ENCODE data around the gene TAGLN2. TPM values are rescaled to one million over a fixed set of nuclear protein-coding genes. Genes with fewer than 3 reads are reported as not detected.

TAGLN2 gene
- total and polyA plus RNA-seq, 9 of the 15 experiments (the other 6 are each of a cell fraction or from before 2014, with no cell fraction given) = 192 to 683 (median 455) TPM

GRCh38 chr1:159929155-159930051 lies 4.1 kb upstream of the TAGLN2 start (continued):
- TF ChIP-seq, protein P1, sequence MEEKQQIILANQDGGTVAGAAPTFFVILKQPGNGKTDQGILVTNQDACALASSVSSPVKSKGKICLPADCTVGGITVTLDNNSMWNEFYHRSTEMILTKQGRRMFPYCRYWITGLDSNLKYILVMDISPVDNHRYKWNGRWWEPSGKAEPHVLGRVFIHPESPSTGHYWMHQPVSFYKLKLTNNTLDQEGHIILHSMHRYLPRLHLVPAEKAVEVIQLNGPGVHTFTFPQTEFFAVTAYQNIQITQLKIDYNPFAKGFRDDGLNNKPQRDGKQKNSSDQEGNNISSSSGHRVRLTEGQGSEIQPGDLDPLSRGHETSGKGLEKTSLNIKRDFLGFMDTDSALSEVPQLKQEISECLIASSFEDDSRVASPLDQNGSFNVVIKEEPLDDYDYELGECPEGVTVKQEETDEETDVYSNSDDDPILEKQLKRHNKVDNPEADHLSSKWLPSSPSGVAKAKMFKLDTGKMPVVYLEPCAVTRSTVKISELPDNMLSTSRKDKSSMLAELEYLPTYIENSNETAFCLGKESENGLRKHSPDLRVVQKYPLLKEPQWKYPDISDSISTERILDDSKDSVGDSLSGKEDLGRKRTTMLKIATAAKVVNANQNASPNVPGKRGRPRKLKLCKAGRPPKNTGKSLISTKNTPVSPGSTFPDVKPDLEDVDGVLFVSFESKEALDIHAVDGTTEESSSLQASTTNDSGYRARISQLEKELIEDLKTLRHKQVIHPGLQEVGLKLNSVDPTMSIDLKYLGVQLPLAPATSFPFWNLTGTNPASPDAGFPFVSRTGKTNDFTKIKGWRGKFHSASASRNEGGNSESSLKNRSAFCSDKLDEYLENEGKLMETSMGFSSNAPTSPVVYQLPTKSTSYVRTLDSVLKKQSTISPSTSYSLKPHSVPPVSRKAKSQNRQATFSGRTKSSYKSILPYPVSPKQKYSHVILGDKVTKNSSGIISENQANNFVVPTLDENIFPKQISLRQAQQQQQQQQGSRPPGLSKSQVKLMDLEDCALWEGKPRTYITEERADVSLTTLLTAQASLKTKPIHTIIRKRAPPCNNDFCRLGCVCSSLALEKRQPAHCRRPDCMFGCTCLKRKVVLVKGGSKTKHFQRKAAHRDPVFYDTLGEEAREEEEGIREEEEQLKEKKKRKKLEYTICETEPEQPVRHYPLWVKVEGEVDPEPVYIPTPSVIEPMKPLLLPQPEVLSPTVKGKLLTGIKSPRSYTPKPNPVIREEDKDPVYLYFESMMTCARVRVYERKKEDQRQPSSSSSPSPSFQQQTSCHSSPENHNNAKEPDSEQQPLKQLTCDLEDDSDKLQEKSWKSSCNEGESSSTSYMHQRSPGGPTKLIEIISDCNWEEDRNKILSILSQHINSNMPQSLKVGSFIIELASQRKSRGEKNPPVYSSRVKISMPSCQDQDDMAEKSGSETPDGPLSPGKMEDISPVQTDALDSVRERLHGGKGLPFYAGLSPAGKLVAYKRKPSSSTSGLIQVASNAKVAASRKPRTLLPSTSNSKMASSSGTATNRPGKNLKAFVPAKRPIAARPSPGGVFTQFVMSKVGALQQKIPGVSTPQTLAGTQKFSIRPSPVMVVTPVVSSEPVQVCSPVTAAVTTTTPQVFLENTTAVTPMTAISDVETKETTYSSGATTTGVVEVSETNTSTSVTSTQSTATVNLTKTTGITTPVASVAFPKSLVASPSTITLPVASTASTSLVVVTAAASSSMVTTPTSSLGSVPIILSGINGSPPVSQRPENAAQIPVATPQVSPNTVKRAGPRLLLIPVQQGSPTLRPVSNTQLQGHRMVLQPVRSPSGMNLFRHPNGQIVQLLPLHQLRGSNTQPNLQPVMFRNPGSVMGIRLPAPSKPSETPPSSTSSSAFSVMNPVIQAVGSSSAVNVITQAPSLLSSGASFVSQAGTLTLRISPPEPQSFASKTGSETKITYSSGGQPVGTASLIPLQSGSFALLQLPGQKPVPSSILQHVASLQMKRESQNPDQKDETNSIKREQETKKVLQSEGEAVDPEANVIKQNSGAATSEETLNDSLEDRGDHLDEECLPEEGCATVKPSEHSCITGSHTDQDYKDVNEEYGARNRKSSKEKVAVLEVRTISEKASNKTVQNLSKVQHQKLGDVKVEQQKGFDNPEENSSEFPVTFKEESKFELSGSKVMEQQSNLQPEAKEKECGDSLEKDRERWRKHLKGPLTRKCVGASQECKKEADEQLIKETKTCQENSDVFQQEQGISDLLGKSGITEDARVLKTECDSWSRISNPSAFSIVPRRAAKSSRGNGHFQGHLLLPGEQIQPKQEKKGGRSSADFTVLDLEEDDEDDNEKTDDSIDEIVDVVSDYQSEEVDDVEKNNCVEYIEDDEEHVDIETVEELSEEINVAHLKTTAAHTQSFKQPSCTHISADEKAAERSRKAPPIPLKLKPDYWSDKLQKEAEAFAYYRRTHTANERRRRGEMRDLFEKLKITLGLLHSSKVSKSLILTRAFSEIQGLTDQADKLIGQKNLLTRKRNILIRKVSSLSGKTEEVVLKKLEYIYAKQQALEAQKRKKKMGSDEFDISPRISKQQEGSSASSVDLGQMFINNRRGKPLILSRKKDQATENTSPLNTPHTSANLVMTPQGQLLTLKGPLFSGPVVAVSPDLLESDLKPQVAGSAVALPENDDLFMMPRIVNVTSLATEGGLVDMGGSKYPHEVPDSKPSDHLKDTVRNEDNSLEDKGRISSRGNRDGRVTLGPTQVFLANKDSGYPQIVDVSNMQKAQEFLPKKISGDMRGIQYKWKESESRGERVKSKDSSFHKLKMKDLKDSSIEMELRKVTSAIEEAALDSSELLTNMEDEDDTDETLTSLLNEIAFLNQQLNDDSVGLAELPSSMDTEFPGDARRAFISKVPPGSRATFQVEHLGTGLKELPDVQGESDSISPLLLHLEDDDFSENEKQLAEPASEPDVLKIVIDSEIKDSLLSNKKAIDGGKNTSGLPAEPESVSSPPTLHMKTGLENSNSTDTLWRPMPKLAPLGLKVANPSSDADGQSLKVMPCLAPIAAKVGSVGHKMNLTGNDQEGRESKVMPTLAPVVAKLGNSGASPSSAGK (IDR thresholded peaks at IDR 0.05) = peak; percentile 88
- TF ChIP-seq PYGO2 (tag; IDR thresholded peaks at IDR 0.05) = no peak
- TF ChIP-seq PTBP1 (IDR thresholded peaks at IDR 0.05; ENCODE audit: low read depth, low read length) = no peak
- TF ChIP-seq NR2C2 (CRISPR knock-in tag; IDR thresholded peaks at IDR 0.05) = peak; percentile 69; the same call in 1 of the 2 replicates
- no peak for TF ChIP-seq NR2C2 (tag; IDR thresholded peaks at IDR 0.05)
- TF ChIP-seq PHB (CRISPR knock-in tag; IDR thresholded peaks at IDR 0.05) = no peak
- no peak for TF ChIP-seq LEF1 (IDR thresholded peaks at IDR 0.05)
- 0 out of 2 replicates have a peak, but pooled peaks have one; percentile 13 for TF ChIP-seq EGR1 (conservative IDR thresholded peaks at IDR 0.05)
- no peak for TF ChIP-seq MTA2 (IDR thresholded peaks at IDR 0.05; ENCODE audit: low read depth)
- no peak for TF ChIP-seq TSC22D4 (tag; IDR thresholded peaks at IDR 0.05)
- no peak for TF ChIP-seq YBX1 (IDR thresholded peaks at IDR 0.05)
- TF ChIP-seq ZBTB8A (IDR thresholded peaks at IDR 0.05; ENCODE audit: partially characterized antibody) = no peak
- no peak for TF ChIP-seq NFXL1 (CRISPR knock-in tag; IDR thresholded peaks at IDR 0.05)
- no peak for TF ChIP-seq ZNF41 (CRISPR knock-in tag; conservative IDR thresholded peaks at IDR 0.05)
- TF ChIP-seq ZNF184 (CRISPR knock-in tag; IDR thresholded peaks at IDR 0.05) = no peak
- TF ChIP-seq ZNF239 (CRISPR knock-in tag; IDR thresholded peaks at IDR 0.05) = no peak
- no peak for TF ChIP-seq ZNF512 (tag; IDR thresholded peaks at IDR 0.05)
